Inferior parietal cortex (tissue), 1 donor: ENCODE results near the gene SKI.
A peak's percentile ranks its signal among the peaks of the same experiment; 100 is the strongest.

ENCODE experiments used
- DNase-seq: peaks from one replicate; pipeline ENCODE4 v3.0.0-alpha.2; 2016; ENCODE audit errors: extremely low spot score

The SKI gene

DNA sequence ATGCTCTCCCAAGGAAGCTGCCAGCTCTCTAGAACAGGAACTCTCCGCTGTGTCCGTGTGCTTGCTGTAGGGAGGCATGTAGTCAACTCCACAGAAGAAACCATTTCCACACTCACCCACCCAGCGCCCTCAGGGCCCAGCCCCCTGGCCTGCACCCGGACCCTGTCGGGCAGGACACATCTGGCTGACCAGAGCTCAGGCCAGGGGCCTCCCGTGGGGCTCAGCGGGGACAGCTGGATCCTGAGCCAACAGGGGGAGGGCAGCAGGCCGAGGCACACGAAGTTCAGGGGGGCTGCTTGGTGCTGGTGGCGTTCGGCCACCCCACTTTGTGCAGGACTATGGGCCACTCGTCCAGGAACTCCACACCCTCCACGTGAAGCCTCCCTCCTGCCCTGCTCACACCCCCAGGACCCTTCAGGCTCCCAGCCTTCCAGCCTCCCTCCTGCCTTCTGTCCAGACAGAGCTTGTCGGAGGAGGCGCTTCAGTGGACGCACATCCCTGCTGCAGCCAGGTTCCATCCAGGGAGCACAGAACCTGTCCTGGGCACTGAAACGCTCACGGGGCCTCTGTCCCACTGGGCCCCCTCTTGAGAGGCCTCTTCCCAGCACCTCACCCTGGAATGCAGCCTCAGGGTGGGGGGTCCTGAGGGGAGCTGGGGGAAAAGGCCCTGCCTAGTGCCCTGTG, 18.6 kb upstream of the SKI start:
- DNase-seq: no peak

DNA sequence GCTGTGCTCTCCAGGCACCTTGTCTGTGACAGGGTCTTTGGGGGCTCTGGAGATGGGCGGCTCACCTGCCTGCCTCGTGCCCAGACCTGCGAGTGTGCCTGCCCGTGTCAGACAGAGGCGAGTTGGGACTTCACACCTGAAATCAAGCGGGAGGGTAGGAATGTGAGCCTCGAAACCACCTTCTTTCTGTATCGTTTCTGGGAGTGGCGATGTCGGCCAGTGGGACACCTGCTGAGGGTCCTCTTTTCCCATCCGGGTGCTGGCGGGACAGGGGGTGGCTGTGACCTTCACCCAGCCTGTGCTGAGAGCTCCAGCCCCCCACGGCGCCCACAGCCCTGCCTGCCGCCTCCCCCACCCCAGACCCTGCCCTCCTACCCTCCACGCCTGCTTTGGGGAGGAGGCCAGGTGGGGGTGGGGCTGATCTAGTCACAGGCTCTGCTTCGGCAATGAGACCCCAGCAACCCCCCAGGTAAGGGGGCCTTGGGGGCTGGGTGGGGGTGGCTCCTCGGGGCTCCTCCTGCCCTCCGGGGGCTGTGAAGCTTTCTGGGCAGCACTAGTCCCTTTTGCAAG, 17.9 kb upstream of the SKI start:
- no peak for DNase-seq

DNA sequence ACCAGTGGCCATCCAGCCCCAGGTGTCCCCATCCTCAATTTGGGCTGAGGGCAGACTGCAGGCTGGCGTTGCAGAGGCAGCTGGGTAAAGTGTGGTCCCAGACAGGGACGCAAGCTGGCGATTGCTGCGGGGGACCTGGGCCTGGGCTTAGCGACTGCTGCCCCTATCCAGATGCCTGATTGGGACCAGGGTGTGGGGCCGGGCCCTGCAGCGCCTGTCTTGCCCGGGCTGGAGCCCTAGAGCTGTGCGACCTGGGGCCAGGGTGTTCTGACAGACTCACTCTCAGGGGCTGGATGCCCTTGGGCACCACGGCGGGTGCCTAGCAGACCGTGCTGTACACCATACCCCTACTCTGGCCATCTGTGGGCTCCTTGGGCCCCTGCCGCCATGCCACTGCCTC, 17.3 kb upstream of the SKI start:
- DNase-seq: no peak

DNA sequence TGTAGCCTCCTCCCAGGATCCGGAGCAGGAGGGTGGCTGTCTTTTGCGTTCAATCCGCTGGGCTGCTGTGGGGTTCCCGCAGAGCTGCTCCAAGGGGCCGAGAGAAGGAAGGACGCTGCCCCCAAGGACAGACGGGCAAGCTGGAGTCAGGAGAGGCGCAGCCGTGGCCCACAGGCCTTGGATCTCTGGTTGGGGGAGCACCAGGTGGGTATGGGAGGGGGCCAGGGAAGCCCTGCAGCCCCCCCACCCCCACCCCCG, 15.9 kb upstream of the SKI start:
- no peak for DNase-seq

DNA sequence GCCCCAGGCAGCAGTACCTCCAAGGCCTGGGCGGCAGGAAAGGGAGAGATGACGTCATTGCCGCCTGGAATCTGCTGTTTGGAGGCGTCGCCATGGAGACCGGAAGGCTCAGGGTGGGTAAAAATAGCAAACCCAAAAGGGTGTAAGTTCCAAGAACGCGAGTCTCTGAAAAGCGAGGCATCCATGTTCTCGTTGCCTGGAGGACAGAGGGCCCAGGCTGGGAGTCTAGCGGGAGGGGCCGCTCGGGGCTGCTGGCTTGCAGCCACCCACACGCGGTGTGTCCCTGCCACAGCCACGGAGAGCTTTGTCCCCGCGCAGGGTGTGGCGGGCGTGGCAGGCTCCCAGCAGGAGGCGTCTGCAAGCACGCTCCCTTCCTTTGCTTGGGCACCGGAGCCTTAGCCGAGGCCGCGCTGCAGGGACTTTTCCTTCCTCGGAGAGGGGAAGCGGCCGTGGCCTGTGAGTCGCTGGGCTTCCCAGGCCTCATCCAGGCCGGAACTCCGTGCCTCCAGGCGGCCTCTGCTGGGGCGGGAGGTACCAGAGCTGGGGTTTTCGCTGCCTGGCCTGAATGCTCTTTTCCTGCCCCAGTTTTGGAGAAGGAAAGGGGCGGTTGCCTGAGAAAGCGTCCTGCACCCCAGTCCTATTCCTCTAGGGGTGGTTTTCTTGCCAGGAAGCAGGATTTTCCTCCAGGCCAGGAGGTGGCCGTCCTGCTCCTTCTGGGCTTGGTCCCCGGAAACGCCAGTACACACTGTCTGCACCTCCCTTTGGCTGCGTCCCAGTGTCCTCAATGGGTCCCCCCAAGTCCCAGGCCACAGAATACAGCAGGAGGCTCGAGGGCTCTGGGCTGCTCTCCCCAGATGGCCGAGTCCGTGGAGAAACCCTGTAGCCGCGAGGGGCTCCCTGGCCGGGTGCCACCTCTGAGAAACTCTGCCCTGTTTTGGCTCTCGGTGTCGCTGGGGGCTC, 15.3 kb upstream of the SKI start:
- peak; percentile 81 for DNase-seq

DNA sequence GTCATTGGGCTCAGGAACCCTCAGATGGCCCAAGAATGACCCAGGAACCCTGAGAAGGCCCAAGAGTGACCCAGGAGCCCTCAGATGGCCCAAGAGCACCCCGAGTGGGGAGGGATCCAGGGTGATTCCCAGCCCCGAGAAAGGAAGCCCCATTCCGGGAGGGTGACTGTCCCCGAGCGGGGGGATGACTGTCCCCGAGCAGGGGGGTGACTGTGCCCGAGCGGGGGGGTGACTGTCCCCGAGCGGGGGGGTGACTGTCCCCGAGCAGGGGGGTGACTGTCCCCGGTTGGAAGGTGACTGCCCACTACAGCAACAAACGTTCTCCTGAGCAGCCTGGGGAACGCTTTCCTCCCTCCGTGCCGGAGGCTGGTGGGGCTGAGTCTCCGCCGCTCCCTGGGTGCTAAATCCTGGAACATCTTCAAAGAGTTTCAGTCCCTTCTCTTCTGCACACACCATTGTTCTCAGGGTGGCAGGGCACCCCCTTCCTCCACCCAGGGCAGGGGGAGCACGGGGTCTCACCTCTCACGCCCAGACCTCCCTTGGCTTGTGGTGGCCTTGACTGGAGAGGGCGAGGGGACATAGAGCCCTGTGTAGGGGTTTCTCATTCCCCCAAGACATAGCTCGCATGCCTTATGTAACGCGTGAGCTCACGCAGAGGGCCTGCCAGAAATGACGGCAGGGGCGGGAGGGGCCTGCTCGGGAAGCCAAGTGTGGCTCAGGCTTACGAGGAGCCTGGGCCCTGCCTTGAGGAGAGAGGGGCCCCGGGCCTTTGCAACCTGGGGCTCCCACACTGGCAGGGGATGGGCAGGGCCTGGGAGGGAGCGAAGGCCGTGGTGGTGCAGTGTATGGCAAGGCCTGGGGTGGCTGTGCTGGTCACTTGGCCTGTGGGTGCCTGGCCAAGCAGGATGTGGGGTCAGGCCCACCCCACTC, 14.3 kb upstream of the SKI start:
- DNase-seq: peak; percentile 70

DNA sequence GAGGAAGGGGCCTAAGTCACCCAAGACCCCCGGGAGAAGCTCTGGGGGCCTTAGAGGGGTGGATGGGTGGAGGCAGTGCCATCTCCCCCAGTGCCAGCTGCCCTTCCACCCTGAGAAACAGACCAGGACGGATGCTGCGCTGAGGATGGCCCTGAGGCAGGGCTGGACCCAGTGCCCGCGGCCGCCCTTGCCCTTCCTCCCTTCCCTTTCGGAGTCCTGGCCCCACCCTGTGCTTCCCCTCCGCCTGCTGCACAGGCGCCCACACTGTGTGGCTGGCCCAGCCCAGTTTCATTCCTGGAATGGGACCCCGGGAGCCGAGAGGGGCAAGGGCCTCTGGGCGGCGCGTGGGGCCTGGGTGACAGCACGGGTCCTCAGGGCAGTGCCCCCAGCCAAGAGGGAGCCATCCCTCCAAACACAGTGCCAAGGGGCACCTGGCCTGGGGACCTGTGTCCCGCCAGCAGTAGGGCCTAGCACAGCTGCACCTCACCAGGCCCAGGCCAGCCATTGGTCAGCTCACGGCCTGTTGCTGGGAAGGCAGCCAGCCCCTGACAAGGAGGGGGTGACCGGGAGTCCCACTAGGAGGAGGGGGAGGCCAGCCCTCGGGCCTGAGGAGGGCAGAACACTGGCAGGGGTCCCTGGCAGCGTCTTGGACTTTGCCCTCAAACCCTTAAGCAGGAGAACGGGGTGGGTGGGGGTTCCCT, 13.4 kb upstream of the SKI start:
- no peak for DNase-seq

DNA sequence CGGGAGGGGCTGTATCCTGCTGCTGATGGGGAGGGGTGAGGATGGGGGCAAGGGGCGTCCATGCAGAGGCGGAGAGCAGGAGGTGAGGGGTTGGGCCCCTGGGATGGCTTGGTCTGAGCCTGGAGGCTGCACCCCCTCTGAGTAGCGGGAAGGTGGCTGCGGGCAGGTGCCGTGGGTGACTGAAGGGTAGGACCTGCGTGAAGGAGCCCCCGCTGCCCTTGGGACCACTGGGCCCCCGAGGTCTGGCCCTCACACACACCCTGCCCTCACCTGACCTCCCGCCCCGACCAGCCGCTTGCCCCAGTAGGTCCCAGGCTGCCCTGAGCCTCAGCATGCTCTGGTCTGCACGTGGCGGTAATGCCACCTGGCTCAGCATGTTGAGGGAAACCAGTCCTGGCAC, 12.8 kb upstream of the SKI start:
- DNase-seq: no peak

DNA sequence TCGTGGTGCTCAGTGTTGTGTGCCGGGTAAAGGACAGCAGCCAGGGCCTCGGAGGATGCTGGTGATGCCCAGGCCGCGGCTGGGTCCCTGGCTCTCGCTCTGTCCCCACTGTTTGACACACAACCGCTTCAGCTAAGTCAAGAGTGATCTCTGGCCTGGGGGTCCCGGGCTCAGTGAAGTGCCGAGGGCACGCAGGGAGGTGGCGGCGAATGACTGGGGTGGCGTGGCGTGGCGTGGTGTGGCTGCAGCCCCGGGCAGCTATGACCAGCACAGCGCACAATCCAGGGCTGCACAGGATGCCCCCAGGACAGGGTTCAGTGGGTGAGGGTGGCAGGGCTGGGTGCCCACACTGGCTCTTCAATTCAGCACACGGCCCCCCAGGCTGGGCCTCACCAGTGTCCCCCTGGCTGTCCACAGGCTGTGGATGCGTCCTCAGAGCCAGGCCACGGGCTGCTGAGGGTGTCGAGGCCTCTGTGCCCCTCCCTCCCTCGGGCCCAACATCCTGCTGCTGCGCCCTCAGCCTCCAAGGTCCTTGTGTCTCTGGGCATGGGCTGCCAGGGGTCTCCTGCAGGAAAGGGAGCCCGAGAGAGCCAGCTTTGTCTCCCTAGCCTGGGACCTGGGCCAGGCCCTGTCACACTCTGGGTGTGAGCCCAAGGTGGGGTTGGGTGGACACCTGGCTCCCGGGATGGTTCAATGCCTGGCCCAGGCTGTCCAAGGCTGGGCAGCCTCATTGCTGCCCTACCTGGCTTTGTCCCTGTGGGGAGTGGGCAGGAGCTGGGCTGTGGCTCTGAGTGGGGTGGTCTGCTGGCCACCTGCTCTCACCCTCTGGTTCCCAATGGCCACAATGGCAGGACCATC, 12.0 kb upstream of the SKI start:
- no peak for DNase-seq

DNA sequence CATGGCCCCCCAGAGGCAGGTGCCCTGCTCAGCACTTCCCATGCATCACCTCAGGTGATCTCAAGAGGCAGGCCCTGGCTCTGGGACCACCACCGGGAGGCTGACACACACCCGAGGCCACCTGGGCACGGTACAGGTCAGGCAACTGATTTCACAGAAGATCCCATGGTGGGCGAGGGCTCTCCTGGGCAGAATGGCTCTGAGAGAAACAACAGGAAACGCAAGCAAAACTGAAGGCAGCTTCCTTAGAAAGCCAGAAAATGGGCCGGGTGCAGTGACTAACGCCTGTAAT, 11.4 kb upstream of the SKI start:
- no peak for DNase-seq

DNA sequence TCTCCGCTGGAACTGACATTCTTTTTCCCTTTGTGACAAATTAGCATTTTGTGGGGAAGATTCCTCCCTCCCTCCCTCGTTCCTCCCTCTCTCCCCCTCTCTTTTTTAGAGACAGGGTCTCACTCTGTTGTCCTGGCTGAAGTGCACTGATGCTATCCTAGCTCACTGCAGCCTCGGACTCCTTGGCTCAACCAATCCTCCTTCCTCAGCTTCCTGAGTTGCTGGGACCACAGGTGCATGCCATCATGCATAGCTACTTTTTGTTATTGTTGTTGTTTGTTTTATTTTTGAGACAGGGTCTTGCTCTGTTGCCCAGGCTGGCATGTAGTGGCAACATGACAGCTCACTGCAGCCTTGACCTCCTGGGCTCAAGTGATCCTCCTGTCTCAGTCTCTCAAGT, 6.8 kb upstream of the SKI start:
- DNase-seq: no peak

DNA sequence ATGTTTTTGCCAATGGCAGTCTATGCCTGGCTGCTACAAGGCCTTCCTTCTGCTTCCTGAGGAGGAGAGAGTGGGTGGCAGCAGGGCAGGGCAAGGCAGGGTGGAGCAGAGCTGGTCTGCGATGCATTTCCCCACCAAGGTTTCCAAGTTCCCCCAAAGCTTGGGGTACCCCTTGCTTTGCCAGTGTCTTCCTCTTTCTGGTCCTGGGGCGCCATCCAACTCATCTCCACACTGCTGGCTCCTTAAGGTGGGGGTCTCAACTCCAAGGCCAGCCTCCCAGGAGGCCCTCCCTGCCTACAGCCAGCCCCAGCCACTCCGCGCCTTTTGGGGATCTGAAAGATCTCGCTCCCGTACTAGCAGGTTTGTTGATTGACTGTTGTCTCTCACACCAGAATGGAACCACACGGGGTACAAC, 3.9 kb upstream of the SKI start:
- DNase-seq: no peak

DNA sequence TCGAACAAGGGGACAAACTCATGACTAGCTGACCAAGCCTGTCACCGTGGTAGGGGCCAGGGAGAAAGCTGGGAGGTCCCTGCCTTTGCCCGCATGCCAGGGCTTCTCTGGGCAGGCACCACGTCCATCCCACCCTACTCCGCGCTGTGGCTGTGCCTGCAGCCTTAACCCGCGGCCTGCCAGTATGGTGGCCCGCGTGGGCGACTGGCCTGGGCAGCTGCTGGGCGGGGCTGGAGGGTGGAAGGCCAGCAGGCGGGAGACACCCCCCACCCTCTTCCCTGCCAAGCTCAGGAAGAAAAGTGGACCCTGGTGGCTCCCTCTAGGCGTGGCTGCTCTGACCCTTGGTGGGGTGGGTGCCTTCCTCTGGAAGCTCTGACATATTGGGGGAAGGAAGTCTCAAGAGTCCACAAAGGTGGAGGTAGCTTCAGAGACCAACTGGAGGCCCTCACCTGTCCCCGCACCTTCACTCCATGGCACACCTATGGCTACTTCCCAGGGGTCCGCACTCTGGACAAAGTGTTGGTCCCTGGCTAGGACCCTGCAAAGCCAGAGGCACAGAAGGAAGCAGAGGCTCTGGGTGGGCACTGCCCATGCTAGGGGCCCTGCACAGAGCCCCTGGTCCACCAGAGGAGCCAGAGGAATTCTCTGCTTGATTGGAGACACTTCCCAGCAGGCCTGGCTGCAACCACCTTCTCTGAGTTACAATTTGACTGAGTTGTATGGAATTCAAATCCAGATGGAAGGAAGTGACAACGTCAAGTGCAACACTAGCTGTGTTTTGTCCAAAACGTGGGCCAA, 3.3 kb upstream of the SKI start:
- DNase-seq: no peak

DNA sequence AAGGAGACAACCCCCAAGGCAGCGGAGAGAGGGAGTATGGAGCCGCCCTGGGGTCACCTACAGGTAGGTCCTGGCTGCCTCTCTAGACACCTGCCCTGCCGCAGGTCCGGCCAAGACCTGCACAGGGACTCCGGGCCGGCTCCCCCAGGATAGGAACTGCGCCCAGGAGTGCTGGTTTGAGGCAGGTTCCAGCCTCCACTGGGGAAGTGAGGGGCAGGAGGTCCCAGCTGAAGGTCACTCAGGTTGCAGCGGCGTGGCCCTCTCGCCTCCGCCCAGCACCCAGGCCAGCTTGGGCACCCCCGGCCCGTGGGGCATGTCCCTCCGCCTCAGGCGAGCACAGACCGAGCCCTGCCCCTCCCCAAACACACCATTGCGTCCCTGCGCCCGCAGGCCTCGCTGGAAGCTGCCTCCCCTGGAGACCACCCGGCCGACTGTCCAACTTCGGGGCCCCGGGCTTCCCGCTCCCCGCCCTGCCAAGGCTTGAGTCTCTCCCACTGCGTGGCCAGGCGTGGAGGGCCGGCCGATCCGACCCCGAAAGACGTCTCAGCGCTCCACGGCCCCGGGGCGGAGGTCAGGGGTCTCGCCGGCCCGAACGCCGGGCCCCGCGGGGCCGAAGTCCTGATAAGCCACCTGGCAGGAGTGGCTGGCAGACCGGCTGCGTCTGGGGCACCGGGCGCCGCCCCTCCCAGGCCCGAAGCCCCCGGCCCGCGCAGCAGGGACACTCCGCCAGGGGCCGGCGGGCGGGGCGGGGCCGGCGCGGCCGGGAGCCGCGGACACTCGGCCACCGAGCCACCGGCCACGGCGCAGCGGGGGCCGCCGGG, 1.4 kb upstream of the SKI start:
- no peak for DNase-seq

DNA sequence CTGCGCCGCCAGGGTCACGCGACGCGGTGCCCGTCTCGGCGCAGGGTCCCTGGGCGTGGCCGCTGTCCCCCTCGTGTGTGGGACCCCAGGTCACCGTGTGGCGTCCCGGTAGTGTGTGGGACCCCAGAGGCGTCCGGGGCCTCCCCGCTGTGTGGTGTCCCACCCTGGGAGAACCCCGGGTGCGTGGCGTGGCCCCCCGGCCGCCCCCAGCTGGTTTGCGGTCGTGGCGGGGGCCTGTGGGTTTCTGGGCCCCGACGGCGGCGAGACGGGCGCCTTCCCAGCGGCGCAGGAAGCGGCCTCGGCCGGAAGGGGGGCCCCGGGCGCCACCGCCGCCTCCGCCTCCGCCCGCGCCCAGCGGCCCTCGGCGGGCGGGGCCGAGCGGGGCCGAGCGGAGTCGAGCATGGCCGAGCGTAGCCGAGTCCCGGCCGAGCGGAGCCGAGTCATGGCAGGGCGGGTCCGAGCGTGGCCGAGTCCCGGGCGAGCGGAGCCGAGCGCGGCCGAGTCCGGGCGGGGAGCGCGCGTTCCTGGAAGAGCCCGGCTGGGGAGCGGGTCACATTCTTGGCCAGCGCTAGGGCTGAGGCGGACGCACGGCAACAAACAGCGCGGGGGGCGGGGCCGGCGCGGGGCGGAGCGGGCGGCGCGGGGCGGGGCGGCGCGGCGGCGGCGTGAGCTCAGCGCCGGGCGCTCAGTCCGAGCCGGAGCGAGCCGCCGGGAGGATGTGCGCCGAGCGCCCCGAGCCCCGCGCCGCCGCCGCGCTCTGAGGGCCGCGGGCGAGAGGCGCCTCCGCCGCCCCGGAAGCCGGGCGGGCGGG, 568 bp upstream of the SKI start:
- peak; percentile 93 for DNase-seq

DNA sequence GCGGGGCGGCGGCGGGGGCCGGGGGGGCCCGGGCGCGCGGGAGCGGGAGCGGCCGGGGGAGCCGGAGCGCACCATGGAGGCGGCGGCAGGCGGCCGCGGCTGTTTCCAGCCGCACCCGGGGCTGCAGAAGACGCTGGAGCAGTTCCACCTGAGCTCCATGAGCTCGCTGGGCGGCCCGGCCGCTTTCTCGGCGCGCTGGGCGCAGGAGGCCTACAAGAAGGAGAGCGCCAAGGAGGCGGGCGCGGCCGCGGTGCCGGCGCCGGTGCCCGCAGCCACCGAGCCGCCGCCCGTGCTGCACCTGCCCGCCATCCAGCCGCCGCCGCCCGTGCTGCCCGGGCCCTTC, 546 bp downstream of the SKI start:
- DNase-seq: no peak

DNA sequence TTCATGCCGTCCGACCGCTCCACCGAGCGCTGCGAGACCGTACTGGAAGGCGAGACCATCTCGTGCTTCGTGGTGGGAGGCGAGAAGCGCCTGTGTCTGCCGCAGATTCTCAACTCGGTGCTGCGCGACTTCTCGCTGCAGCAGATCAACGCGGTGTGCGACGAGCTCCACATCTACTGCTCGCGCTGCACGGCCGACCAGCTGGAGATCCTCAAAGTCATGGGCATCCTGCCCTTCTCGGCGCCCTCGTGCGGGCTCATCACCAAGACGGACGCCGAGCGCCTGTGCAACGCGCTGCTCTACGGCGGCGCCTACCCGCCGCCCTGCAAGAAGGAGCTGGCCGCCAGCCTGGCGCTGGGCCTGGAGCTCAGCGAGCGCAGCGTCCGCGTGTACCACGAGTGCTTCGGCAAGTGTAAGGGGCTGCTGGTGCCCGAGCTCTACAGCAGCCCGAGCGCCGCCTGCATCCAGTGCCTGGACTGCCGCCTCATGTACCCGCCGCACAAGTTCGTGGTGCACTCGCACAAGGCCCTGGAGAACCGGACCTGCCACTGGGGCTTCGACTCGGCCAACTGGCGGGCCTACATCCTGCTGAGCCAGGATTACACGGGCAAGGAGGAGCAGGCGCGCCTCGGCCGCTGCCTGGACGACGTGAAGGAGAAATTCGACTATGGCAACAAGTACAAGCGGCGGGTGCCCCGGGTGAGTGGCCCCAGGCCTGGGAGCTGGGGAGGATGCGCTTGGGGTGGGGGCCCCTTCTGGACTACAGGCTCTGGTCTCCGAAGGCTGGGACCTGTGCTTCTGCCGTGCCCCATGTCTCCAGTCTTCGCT, 1.1 kb downstream of the SKI start:
- peak; percentile 70 for DNase-seq
